DMS 273 (cell line): Measurements from ENCODE around the gene ITFG2.

ENCODE experiments used
- DNase-seq: peaks from one replicate; lab custom pipeline; 2025; ENCODE audit not compliant: unreplicated experiment; lab: John Stamatoyannopoulos, UW

The ITFG2 gene

GRCh38 chr12:2794736-2795289, 17.7 kb upstream of the ITFG2 start, which contains the start of gene FKBP4:
TSS of gene FKBP4 (plus strand) at chr12:2794970. CDS start at chr12:2795140, 170 bp downstream.
- peak; percentile 88 for DNase-seq

- DNase-seq = peak; percentile 74
Observed at GRCh38 chr12:2795291-2796186, 16.9 kb upstream of the ITFG2 start.

- DNase-seq = peak; percentile 36
Observed at GRCh38 chr12:2796187-2796666, 16.2 kb upstream of the ITFG2 start.

- no peak for DNase-seq
Observed at GRCh38 chr12:2797721-2798418, 14.6 kb upstream of the ITFG2 start.

- DNase-seq = no peak
Observed at GRCh38 chr12:2800046-2800570, 12.4 kb upstream of the ITFG2 start.

- DNase-seq = peak; percentile 37
Observed at GRCh38 chr12:2801044-2801783, 11.3 kb upstream of the ITFG2 start.

- no peak for DNase-seq
Observed at GRCh38 chr12:2803635-2804392, 8.7 kb upstream of the ITFG2 start.

GRCh38 chr12:2804393-2805142, 7.9 kb upstream of the ITFG2 start:
- DNase-seq = peak; percentile 38

- no peak for DNase-seq
Observed at GRCh38 chr12:2805143-2805520, 7.3 kb upstream of the ITFG2 start.

- DNase-seq = peak; percentile 22
Observed at GRCh38 chr12:2806700-2807099, 5.8 kb upstream of the ITFG2 start.

GRCh38 chr12:2811801-2812200, 667 bp upstream of the ITFG2 start:
- peak; percentile 14 for DNase-seq

- DNase-seq = peak; percentile 78
Observed at GRCh38 chr12:2813214-2814185, 1.0 kb downstream of the ITFG2 start.

GRCh38 chr12:2819810-2820209, 7.3 kb downstream of the ITFG2 start:
- no peak for DNase-seq

GRCh38 chr12:2820432-2820831, 8.0 kb downstream of the ITFG2 start:
- no peak for DNase-seq

GRCh38 chr12:2823483-2823882, 11.0 kb downstream of the ITFG2 start:
- no peak for DNase-seq

- DNase-seq = no peak
Observed at GRCh38 chr12:2824541-2824940, 12.1 kb downstream of the ITFG2 start.

- no peak for DNase-seq
Observed at GRCh38 chr12:2825132-2825531, 12.7 kb downstream of the ITFG2 start.

GRCh38 chr12:2826036-2826435, 13.6 kb downstream of the ITFG2 start:
- no peak for DNase-seq
